CD4-positive, alpha-beta T cell treated with Interleukin-17A for 4 hours (primary cell): ENCODE data around the gene SELENON.

Source experiments
- DNase-seq: peaks from one replicate; pipeline ENCODE4 v3.0.0-alpha.2; 2020; ENCODE audit warnings: mixed read lengths

SELENON gene

DNA sequence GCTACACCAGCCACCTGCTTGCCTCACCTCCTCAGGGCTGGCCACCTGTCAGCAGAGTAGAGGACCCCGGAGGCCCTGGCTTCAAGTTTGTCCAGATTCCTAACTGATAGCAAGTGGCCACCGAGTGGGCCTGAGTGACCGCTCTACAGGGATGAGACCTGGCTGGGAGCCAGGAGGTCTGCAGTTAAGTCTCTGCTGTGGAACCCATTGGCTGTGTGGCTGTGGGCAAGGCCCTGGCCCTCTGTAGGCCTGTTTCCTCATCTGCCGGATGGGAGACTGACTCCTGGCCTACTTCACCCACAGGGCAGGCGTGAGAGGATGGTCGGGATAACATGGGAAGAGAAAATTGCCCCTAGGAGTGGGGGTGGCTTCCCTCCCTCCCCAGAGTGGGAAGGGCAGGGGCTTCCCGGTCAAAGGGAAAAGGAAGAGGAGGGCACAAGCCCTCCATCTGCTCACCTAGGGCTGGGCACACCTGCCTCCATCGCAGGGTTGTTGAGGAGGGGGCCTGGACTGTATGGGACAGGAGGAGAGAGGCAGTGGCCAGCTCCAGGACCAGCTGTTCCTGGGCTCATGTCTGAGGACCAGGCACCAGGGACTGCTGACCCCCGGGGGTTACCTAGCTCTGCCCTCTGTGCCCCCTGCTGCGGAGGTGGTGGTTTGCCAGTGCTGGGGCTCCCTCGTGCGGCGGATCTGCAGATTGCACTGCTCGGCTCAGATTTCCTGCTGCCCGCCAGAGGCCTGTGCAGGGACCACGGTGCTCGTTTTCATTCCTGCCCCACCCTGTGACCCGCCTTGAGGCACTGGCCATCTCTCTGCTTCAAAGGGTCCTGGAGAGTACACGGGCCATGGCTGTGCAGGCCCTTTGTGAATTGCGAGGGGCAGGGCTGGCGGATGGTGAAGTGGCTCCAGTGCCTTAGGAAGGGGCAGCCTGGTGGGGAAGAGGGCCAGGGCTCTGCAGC, 10.6 kb downstream of the SELENON start:
- peak; percentile 89 for DNase-seq

- no peak for DNase-seq
These were observed 11.5 kb downstream of the SELENON start for GRCh38 chr1:25811384-25812082.

DNA sequence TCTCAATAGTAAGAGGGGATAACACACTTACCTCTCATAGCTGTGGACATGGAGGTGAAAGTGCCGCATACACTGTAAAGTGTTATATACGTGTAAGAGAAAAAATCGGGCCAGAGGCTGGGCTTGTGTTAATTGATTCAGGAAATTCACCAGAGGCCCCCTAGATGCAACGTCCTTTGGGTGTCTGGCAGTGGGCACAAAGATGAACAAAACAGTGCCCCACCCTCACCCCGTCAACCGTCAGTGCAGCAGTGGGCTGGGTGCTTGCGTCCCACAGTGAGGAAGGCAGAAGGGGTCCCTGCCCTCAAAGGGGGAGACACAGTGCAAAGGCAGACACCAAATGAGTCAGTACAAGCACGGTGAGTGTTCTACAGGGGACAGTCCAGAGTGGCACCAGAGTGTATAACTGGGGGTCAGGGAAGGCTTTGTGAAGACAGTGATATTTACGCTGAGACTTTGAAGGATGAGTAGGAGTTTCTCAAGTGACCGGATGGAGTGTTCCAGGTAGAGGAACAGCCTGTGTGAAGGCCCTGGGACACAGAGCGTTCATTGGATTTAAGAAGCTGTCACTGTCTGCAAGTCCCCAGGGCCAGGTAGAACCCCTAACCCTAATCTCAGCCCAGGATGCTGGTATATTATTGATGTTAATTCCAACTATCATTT, 13.2 kb downstream of the SELENON start:
- DNase-seq, result no peak

DNA sequence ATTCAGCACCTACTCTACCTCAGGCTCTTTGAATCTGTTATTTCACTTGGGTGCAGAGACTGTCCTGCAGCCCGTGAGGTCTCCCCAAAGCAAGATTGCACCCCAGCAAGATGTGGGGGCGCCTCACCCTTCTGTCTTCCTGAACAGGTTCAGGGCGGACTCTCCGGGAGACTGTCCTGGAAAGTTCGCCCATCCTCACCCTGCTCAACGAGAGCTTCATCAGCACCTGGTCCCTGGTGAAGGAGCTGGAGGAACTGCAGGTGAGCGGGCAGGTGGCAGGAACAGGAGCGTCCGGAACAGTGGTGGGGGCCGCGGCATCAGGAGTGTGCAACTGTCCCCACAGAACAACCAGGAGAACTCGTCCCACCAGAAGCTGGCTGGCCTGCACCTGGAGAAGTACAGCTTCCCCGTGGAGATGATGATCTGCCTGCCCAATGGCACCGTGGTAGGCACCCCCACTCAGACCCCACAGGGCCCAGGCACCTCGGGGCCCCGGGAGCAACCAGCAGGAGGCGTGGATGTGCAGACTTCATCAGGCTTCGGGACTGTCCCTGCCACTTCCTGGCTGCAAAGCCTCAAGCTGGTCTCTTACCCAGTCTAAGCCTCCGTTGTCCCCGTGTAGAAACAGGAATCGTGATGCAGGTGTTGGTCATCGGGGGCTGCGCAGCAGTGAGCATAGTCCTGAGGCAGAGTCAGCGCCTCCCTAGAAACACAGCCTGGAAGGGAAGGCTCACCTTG, 13.9 kb downstream of the SELENON start:
- no peak for DNase-seq

DNA sequence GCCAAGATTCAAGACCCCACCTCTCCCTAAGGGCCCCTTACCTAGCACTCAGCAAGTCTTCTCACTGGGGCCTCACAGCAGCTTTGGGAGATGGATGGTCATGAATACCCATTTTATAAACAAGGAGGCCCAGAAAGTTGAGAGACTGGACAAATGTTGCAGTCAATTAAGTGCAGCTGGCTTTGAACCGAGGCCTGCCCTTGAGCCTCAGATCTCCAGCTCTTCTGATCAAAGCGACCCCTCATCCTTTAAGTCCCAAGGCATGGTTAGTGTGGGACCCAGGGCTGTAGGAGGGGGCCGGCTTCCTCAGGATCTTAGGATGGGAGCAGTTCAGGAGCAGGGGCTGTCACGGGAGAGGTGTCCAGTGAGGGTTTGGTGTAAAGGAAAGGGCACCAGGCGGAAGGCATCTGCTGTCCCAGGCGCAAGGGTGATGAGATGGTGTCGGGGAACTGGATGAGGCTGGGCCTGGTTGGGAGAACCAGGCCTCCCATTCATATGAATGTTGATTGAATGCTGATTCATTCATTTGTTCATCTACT, 14.6 kb downstream of the SELENON start:
- no peak for DNase-seq

GRCh38 chr1:25815208-25816111, 15.5 kb downstream of the SELENON start:
- no peak for DNase-seq

DNA sequence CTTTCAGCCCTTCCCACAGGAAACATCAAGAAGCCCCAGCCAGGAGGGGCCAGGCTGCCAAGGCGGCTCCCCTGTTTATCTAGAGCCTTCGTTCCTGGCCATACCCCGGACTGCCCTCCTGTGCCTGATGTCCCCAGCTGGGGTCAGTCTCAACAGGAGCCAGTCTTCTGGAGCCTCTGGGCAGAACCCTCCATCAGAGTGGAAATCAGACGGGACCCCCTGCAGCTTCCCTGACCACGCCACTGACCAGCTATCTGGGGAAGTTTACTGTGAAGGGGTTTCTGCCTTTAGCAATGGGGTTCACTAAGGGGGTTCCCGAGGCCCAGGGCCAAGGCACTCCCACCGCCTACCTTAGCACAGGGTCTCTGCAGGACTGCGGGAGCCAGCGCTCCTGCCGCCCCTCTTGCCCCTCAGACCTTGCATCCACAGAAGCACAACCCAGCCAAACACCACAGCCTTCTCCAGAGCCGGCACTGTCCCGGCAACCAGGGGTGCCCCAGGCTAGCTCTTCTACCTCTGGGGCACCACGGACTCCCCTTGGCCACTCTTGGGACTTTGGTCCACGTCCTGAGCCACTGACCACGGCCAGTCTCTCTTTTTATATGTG, 16.2 kb downstream of the SELENON start:
- DNase-seq, result no peak

DNA sequence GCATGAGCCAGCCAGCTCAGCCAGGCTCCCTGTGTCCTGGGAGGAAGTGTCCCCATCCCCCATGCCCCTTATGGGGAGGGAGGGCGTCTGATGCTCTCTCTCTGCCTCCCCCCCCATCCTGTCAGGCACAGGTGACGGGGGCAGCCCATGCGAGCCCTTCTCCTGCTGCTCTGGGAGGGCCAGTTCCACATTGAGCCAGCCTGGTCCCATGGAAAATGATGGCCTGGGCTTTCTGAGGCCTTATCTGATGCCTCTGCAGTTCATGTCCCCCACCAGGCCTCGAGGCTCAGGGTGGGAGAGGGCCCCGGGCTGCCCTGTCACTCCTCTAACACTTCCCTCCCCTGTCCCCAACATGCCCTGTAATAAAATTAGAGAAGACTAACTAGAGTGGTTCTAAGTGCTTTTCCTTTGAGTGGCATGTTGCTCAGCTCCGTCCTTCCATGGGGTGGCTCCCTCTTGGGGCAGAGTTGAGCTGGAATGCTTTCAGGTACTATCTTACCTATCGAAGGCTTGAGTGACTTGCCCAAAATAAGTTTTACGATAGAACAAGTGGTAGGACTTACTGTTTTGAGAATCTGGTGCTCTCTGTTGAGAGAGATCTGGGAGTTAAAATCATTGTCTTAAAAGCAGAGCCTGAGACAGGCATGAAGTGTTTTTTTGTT, 18.0 kb downstream of the SELENON start:
- no peak for DNase-seq

DNA sequence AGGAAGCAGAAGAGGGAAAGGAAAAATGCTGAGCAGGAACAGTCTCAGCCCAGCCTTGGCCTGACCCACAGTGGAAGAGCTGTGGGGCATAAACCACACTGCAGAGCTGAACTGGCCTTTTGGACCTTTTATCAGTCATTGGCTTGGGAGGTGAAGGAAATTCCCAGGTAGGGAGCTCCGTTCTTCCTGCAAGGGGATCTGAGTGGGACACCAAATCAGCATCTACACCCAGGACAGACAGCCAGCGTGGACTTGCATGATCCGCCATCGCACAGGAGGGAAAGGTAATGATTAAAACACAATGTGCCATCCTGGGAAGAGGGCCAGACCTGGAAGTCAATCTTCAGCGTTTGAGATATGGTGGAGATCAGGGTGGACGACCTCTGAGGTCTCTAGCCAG, 18.6 kb downstream of the SELENON start:
- DNase-seq, result no peak

GRCh38 chr1:25819491-25820246, 19.7 kb downstream of the SELENON start, which contains the start of gene MTFR1L:
TSS of gene MTFR1L (plus strand) at chr1:25819954. CDS start at chr1:25823105, 3,151 bp downstream.
- peak; percentile 96 for DNase-seq

DNA sequence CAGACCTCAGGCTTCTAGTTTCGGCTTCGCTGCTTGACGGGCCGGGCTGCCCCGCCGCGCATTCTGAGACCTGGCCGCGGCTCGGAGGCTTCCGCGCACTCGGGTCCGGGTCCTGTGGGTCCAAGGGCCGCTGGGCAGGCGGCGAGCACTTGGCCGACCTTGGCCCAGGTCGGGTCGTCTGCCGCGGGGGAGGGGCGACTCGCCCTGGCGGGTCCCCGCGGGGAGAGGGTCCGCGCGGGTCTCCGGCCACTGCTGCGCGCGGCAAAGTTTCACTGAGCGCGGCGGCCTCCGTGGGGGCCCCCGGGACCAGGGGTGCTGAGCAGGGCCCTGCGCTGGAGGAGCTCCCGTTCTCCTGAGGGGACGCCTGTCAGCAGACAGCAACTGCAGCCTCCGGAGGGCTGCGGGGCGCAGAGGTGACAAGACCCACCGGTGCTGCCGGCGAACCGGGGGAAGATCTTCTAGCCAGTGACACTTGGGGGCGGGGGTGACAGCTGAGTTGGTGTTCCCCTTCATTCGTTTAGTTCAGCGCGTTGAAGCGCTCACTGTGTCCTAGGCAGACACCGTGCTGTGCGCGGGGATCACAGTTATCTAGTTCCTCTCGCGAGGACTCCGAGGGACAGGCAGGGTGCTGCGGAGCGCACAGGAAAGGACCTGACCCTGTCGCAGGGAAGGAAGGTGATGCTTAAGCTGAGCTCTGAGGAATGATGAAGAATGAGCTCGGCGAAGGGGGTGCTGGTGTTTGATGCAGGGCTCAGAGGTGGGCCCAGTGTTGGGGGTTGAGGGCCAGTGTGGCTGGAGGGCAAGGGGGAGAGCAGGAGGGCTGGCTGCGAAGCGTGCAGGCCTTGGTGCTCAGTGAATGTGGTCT, 20.5 kb downstream of the SELENON start:
- peak; percentile 75 for DNase-seq

DNA sequence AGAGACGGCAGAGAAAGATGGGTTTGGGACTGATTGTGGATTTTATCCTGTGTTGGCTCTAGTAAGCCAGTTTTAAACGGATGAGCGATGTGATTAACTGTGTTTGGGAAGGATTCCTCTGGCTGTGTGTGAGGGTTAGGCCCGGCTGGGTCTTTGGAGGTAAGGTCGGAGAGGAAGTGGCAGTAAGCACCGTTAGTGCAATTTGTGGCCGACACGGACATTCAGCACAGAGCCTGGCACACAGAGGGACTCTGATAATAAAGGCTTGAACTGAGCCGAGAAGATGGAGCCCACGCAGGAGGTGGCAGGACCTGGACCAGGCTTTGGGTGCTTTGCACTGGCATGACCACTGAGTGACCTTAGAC, 21.1 kb downstream of the SELENON start:
- peak; percentile 18 for DNase-seq

- DNase-seq, result no peak
These were observed 21.7 kb downstream of the SELENON start for GRCh38 chr1:25821630-25822091.

DNA sequence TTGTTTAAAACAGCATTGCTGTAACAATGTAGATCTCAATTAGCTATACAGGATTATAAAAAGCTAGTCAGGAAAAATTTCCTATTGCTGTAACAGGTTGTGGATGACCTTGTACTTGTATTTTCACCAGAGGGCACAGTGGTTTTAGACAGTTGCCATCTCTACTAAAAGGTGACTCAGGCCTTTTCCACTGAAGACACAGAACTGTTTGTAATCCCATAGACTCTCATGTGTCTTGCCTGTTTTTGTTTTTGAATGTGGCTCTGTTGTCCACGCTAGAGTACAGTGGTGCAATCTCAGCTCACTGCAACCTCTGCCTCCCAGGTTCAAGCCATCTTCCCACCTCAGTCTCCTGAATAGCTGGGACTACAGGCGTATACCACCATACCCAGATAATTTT, 25.6 kb downstream of the SELENON start:
- DNase-seq, result no peak

DNA sequence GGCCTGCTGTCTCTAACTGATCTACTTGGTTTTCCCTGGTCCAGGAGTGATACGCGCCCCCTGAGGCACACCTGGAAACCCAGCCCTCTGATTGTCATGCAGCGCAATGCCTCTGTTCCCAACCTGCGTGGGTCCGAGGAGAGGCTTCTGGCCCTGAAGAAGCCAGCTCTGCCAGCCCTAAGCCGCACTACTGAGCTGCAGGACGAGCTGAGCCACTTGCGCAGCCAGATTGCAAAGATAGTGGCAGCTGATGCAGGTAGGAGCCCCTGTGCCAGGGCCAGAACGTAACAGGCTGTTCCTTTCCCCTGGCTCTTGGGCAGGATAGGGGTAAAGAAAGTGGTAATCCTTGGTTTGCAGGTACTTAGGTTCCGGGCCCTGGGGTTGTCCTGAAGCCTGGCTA, 26.6 kb downstream of the SELENON start:
- no peak for DNase-seq

- no peak for DNase-seq
These were observed 28.5 kb downstream of the SELENON start for GRCh38 chr1:25828491-25828890.

GRCh38 chr1:25829046-25829445, 29.1 kb downstream of the SELENON start:
- no peak for DNase-seq

DNA sequence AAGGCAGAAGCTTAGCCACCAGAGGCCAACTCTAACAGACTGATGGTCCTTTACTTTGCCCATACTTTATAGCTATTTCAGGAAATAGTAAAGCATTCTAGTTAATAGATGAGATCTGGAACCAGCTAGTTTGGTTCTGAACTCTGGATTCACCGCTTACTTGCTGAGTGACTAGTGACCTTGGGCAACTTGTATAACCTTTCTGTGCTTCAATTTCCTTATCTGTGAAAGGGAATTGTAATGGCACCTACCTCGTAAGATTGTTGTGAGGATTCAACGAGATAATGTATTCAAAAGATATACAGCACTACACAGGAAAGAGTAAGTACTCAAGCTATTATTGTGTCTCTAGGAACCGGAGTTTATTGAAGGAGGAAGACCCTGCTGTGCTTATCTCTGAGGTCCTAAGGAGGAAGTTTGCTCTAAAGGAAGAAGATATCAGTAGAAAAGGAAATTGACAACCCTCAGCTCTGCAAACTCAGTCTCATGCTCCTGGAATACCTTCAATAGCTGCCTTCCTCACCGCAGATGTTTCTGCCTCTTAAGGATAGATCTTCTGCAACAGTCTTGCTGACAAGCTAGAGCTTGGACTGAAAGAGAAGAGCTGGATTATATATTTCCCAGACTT, 31.7 kb downstream of the SELENON start:
- DNase-seq, result no peak
